Upper lobe of left lung (tissue), 4 donors: ENCODE measurements around the gene CDYL.

Source experiments
- EP300 ChIP-seq, 4 donors: sonication (generic); formaldehyde crosslinking; IDR thresholded peaks; one replicate each; pipeline ENCODE4 v1.5.1; 2017; ENCODE audit warnings: antibody characterized with exemption in 4 of 4, control low read depth in 2 of 4
- POLR2A ChIP-seq, 4 donors: fragments of 450-650 bp; IDR thresholded peaks; one replicate each; pipeline ENCODE4 v1.5.1; 2016 to 2017; ENCODE audit warnings: antibody characterized with exemption in 4 of 4, mild to moderate bottlenecking in 2 of 4
- POLR2AphosphoS5 ChIP-seq, 2 donors: sonication (generic); formaldehyde crosslinking; IDR thresholded peaks; one replicate each; pipeline ENCODE4 v1.5.1; 2017; ENCODE audit warnings: antibody characterized with exemption in 2 of 2
- TF ChIP-seq, protein P1 (sequence below), 6 experiments: fragments of 450-650 bp in 4 of 6; fragments of 200-600 bp in 2 of 6; sonication (generic) in 2 of 6; IDR thresholded peaks; one replicate each; pipeline ENCODE4 v1.5.1; 2016 to 2019; ENCODE audit warnings: antibody characterized with exemption in 6 of 6

DNA sequence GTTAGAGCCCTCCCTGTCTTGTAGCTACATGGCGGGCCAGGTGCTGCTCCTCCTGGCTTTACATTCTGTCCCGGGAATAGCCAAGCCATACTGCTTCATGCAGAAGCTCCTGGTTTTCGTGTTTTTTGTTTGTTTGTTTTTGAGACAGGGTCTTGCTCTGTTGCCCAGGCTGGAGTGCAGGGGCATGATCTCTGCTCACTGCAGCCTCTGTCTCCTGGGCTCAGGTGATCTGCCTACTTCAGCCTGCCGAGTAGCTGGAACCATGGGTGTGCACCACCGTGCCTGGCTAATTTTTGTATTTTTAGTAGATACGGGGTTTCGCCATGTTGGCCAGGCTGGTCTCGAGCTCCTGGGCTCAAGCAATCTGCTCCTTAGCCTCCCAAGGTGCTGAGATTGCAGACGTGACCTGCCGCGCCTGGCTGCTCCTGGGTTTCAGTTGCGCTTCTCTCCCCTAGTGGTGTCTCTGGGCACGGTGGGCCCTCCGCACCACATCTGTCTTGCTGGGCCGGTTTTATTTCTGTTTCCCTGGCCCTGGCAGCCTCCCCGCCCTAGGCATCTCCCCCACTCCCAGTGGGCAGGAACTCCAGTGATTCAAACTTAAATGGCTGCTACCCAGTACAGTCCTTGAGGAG lies 12.9 kb downstream of the CDYL start:
- TF ChIP-seq, protein P1, sequence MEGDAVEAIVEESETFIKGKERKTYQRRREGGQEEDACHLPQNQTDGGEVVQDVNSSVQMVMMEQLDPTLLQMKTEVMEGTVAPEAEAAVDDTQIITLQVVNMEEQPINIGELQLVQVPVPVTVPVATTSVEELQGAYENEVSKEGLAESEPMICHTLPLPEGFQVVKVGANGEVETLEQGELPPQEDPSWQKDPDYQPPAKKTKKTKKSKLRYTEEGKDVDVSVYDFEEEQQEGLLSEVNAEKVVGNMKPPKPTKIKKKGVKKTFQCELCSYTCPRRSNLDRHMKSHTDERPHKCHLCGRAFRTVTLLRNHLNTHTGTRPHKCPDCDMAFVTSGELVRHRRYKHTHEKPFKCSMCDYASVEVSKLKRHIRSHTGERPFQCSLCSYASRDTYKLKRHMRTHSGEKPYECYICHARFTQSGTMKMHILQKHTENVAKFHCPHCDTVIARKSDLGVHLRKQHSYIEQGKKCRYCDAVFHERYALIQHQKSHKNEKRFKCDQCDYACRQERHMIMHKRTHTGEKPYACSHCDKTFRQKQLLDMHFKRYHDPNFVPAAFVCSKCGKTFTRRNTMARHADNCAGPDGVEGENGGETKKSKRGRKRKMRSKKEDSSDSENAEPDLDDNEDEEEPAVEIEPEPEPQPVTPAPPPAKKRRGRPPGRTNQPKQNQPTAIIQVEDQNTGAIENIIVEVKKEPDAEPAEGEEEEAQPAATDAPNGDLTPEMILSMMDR (IDR thresholded peaks at IDR 0.05), result no peak
- TF ChIP-seq POLR2A (IDR thresholded peaks at IDR 0.05), result no peak
- TF ChIP-seq POLR2AphosphoS5 (IDR thresholded peaks at IDR 0.05), result no peak
- TF ChIP-seq EP300 (IDR thresholded peaks at IDR 0.05), result no peak
